Activated B cell treated with CpG ODN at 0.5 μM for 24 hours (primary cell): ENCODE data around the gene CTBS. TPM values are rescaled to one million over a fixed set of nuclear protein-coding genes. Genes with fewer than 3 reads are reported as not detected.

Experiments used
- ATAC-seq: fragments of 200-7000 bp; cut with Tn5 transposase; one replicate; pipeline ENCODE4 v1.10.0; 2021; ENCODE audit warnings: low read depth, mild to moderate bottlenecking, moderate library complexity
- CTCF ChIA-PET: fragments of 350-600 bp; sonication (Branson Sonifier 250); formaldehyde crosslinking; loops from one replicate; lab custom pipeline; 2021; ENCODE audit warnings: antibody characterized with exemption; lab: Charles Lee
- POLR2A ChIA-PET: fragments of 350-600 bp; sonication (Branson Sonifier 250); formaldehyde crosslinking; loops from one replicate; lab custom pipeline; 2021; ENCODE audit warnings: antibody characterized with exemption; lab: Charles Lee
- DNase-seq: peaks from one replicate; pipeline ENCODE4 v3.0.0; 2022
- H3K27ac Mint-ChIP-seq: one replicate; pipeline ENCODE4 v1.8.0; 2020; ENCODE audit warnings: mixed read lengths
- H3K27me3 Mint-ChIP-seq: one replicate; pipeline ENCODE4 v1.8.0; 2021; ENCODE audit warnings: mixed read lengths
- H3K36me3 Mint-ChIP-seq: one replicate; pipeline ENCODE4 v1.8.0; 2021; ENCODE audit warnings: low read depth, mixed read lengths
- H3K4me1 Mint-ChIP-seq: one replicate; pipeline ENCODE4 v1.8.0; 2021; ENCODE audit warnings: mixed read lengths
- H3K4me3 Mint-ChIP-seq: one replicate; pipeline ENCODE4 v1.8.0; 2020; ENCODE audit warnings: mild to moderate bottlenecking, mixed read lengths
- H3K9me3 Mint-ChIP-seq: one replicate; pipeline ENCODE4 v1.8.0; 2020; ENCODE audit warnings: mixed read lengths
- CTCF ChIP-seq: fragments of 200-600 bp; IDR thresholded peaks from one replicate; pipeline ENCODE4 v1.8.0; 2022; ENCODE audit warnings: antibody characterized with exemption, mild to moderate bottlenecking
- intact Hi-C: fragments of 100-400 bp; cut with micrococcal nuclease; formaldehyde crosslinking; loops from one replicate; pipeline ENCODE4 v1.15.1; 2024
- total RNA-seq: library from RNA; stranded (reverse); gene quantifications from 2 replicates; pipeline ENCODE4 v1.2.3, GENCODE V29; 2022

CTBS gene
- total RNA-seq, 1 donor from 2014 or later, result 13.2 TPM

- CTCF ChIA-PET, result no interaction called here
- H3K36me3 Mint-ChIP-seq, result peaks cover 56% of the 10 kb centered on the region
- H3K4me1 Mint-ChIP-seq, result peaks cover 39% of the 10 kb centered on the region
- POLR2A ChIA-PET, result interaction anchor here (0.5 kb wide), 1 partner anchor 118 kb away, joined by 3 read pairs; no protein-coding TSS in a partner anchor
- H3K9me3 Mint-ChIP-seq, result no peaks in the 10 kb centered on the region
- H3K27ac Mint-ChIP-seq, result no peak overlapping the region
- intact Hi-C loops, result no loop called here
- DNase-seq (no peak), ATAC-seq (no peak)
- H3K27me3 Mint-ChIP-seq, result no peaks in the 10 kb centered on the region
- no peak overlapping the region for H3K4me3 Mint-ChIP-seq
- no peak for TF ChIP-seq CTCF
Measured at GRCh38 chr1:84569216-84569615, 5.0 kb downstream of the CTBS start.

GRCh38 chr1:84550826-84551225 lies 23.4 kb downstream of the CTBS start:
- TF ChIP-seq CTCF, result no peak
- no peaks in the 10 kb centered on the region for H3K27me3 Mint-ChIP-seq
- intact Hi-C loops, result no loop called here
- H3K9me3 Mint-ChIP-seq, result no peaks in the 10 kb centered on the region
- ATAC-seq, result no peak
- CTCF ChIA-PET, result no interaction called here
- H3K27ac Mint-ChIP-seq, result no peak overlapping the region
- no peaks in the 10 kb centered on the region for H3K4me1 Mint-ChIP-seq
- peaks cover 13% of the 10 kb centered on the region for H3K36me3 Mint-ChIP-seq
- H3K4me3 Mint-ChIP-seq, result no peak overlapping the region
- POLR2A ChIA-PET, result interaction anchor here (0.9 to 1.4 kb wide), 2 partner anchors 23 to 45 kb away, joined by 3 read pairs; partner anchors contain the start of genes CTBS, GNG5 and SPATA1
- DNase-seq, result no peak

GRCh38 chr1:84541679-84542078 lies 32.6 kb downstream of the CTBS start:
- Mint-ChIP-seq H3K9me3 (no peaks in the 10 kb centered on the region), H3K27ac (no peak overlapping the region), H3K36me3 (peaks cover 30% of the 10 kb centered on the region), H3K27me3 (no peaks in the 10 kb centered on the region), H3K4me1 (peaks cover 4% of the 10 kb centered on the region), H3K4me3 (no peak overlapping the region)
- no peak for ATAC-seq
- TF ChIP-seq CTCF, result no peak
- intact Hi-C loops, result no loop called here
- ChIA-PET CTCF (interaction anchor here (1.6 kb wide), 1 partner anchor 100 kb away, joined by 5 read pairs; no protein-coding TSS in a partner anchor), POLR2A (no interaction called here)
- DNase-seq, result no peak

GRCh38 chr1:84540759-84541158 lies 33.5 kb downstream of the CTBS start:
- Mint-ChIP-seq H3K9me3 (no peaks in the 10 kb centered on the region), H3K36me3 (peaks cover 30% of the 10 kb centered on the region), H3K4me1 (peaks cover 4% of the 10 kb centered on the region), H3K27ac (no peak overlapping the region), H3K27me3 (no peaks in the 10 kb centered on the region), H3K4me3 (no peak overlapping the region)
- ChIA-PET POLR2A (no interaction called here), CTCF (no interaction called here)
- TF ChIP-seq CTCF, result no peak
- intact Hi-C loops, result no loop called here
- ATAC-seq (no peak), DNase-seq (no peak)

GRCh38 chr1:84539972-84540371 lies 34.3 kb downstream of the CTBS start:
- H3K9me3 Mint-ChIP-seq, result no peaks in the 10 kb centered on the region
- intact Hi-C loops, result no loop called here
- POLR2A ChIA-PET, result no interaction called here

More at GRCh38 chr1:84539972-84540371, 34.3 kb downstream of the CTBS start:
- ATAC-seq, result no peak
- no peak for DNase-seq
- peaks cover 4% of the 10 kb centered on the region for H3K4me1 Mint-ChIP-seq
- CTCF ChIA-PET, result no interaction called here
- no peak overlapping the region for H3K4me3 Mint-ChIP-seq
- TF ChIP-seq CTCF, result no peak
- no peak overlapping the region for H3K27ac Mint-ChIP-seq
- peaks cover 31% of the 10 kb centered on the region for H3K36me3 Mint-ChIP-seq
- no peaks in the 10 kb centered on the region for H3K27me3 Mint-ChIP-seq
